Eye (tissue), 1 donor: ENCODE results near the gene BACE1-AS.
A peak's percentile ranks its signal among the peaks of the same experiment; 100 is the strongest.

Experiments used
- DNase-seq: peaks from one replicate; pipeline ENCODE4 v3.0.0-alpha.2; 2015

BACE1-AS gene

DNA sequence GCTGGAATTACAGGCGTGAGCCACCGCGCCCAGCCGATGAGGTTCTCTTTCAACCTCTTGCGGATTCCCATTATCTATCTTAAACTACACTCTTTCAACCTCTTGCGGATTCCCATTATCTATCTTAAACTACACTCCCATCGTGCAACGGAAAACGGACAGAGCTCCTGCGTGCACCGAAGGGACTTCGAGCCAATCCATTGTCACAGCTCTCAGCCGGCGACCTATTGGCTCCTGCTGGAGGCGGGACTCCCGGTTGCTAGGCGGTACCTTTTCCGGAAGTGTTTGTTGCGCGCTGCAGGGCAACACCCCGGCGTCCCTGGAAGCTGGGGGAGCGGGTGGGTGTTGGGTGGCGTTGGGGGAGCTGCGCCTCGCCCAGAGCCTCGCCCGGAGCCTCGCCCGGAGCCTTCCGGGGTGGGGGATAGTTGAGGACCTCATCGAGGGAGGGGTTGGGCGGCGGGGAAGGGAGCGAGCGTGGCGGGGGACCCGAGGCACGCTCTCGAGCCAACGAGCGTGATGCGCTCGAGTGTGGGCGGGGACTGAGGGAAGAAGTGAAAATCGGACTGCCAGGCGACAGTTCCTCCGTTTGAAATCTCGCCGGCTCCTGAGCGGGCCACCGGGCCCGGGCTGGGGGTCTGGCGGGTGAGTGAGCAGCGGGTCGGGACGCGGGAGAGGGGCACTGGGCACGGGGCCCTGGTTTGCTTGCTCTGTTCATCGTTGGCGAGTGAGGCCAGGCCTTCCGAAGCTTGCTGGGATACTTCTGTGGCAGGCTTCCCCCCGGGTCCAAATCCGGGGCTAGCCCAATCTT is 36.6 kb downstream of the BACE1-AS start, which contains the start of gene CEP164:
Gene CEP164 (plus strand): TSS at position 288 of the 808 bp plus-strand sequence. CDS start 10,733 bp downstream, outside the sequence.
- peak; percentile 97 for DNase-seq

DNA sequence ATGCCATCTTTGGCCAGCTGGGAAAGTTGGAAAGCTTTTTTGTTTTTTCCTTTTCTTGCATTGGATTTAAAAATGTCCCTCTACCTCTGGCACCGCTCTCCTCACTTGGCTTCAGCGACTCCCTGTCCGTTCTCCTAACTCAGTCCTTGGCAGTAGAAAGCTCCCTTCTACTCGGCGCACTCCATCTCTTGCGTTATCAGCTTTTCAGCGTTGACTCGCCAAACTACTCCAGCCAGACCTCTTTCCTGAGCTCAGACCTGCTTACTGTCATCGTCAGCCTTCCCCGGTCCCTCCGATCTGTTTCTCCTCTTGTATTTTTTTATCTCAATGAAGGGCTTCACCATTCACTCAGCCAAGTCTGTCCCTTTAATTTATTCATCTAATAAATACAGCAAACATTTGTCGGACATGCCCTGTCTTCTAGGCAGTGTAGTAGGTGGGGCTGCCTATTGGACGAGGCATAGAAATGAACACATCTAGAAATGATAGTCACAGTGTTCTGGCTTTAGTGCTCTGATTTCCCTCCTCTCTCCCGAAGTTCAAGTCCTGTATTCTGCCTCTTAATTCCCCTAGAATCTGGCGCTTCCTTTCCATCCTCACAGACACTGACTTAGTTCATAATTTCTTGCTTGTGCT is 37.3 kb downstream of the BACE1-AS start:
- DNase-seq: no peak

DNA sequence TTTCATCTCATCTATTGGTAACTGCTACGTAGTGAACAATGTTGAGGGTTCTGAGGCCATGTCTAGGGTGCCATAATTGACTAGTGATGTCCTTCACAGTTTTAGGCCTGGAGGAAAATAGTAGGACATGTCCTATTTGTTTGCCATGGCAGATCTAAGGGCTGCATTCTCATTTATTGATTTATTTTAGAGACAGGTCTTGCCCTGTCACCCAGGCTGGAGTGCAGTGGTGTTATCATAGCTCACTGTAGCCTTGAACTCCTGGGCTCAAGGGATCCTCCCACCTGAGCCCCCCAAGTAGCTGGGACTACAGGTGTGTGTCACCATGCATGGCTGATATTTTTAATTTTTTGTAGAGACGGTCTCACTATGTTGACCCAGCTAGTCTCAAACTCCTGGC is 41.7 kb downstream of the BACE1-AS start:
- DNase-seq: no peak

DNA sequence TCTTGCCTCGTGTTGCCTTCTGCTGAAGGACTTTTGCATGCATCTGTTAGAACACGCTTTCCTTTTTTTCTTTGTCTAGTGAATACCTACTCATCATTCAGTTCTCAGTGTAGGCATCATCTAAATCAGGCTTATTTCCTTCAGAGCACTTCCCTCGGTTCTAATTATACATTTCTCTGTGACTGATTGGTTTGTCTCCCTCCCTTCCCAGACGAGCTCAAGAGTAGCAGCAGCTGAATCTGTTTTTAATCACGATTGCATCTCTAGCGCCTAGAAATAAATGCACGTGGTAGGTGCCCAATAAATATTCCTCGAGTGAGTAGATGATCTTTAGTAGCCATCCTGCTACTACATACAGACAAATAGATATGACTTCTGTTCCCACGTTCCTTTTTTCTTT is 42.8 kb downstream of the BACE1-AS start:
- no peak for DNase-seq

DNA sequence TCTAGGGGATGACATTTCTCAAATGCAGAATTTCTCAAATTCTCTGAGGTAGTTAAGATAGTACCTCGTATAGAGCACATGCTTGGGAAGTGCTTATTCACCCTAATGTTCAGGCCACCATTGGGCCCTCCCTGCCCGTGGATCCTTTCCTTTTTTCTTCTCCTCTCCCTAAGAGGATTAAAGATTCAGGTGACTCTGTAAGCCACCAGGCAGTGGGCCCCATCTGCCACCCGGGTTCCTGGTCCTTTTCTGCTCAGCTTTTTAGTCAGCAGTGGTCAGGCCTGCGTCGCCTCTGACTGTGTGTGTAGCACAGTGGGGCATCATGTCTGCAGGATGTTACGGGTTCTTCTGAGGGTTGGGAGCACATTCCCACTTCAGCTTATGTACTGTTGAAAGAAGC is 43.8 kb downstream of the BACE1-AS start:
- DNase-seq: no peak

DNA sequence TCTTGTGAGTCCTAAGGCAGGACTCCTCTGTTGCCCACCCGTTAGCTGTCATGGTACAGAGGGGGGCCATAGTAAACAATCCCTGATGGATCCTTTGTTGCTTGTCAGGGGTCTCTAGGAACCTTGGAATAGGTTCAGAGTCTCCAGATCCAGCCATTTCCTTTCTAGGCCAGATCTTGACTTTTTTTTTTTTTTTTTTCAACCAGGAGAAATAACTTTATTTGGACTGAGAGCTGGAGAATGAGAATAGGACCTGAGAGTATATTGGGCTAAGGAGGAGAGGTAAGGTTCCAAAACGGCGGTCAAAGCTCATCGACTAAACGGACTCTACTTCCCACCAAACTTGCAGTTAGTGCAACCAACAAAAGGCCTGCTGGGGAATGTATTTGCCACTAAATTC is 44.3 kb downstream of the BACE1-AS start:
- no peak for DNase-seq

DNA sequence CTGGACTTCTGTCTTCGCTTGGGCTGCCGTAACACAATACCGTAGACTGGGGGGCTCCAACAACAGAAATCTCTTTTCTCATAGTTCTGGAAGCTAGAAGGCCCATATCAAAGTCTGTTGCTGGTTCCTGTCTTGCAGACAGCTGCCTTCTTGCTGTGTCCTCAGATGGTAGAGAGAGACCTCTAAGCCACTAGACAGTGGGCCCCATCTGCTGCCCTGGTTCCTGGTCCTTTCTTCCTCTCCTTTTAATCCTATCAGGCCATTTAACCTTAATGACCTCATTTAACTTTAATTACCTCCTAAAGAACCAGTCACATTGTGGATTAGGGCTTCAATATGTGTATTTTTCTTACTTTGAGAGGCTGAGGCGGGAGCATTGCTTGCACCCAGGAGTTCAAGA is 45.9 kb downstream of the BACE1-AS start:
- DNase-seq: peak; percentile 63
